H1 (cell line): ENCODE data around the gene SAT1. TPM values are rescaled to one million over a fixed set of nuclear protein-coding genes. Genes with fewer than 3 reads are reported as not detected.

Experiments
- CTCF ChIA-PET: fragments of 300-600 bp; sonication (Branson Sonifier 250); formaldehyde crosslinking; loops from one replicate; lab custom pipeline; 2021; ENCODE audit not compliant: partially characterized antibody; lab: Charles Lee
- POLR2A ChIA-PET: fragments of 300-600 bp; sonication (Branson Sonifier 250); formaldehyde crosslinking; loops from one replicate; lab custom pipeline; 2021; ENCODE audit warnings: inconsistent platforms; ENCODE audit not compliant: partially characterized antibody; lab: Charles Lee
- DNase-seq, 2 experiments: peaks; one replicate each; pipeline versions ENCODE4 v3.0.0 to v3.0.0-alpha.2; 2010 to 2022; ENCODE audit warnings: low spot score in 2 of 2, low read depth in 1 of 2, mixed read lengths in 1 of 2
- FAIRE-seq: peaks from 2 replicates; lab custom pipeline; 2011; peaks lifted over from hg19 to GRCh38; lab: Jason Lieb, UNC
- H2AFZ ChIP-seq: 2 replicates; pipeline ENCODE4 v1.8.1; 2012; ENCODE audit warnings: low read length, inconsistent platforms
- H2AK5ac ChIP-seq: 2 replicates; pipeline ENCODE4 v1.6.1; 2013; ENCODE audit warnings: low read depth, low read length
- H2BK120ac ChIP-seq: replicated peaks from 2 replicates; pipeline ENCODE3; 2013; ENCODE audit warnings: low read depth, low read length, inconsistent platforms
- H2BK12ac ChIP-seq: 2 replicates; pipeline ENCODE4 v1.6.1; 2013; ENCODE audit warnings: low read depth, low read length
- H2BK15ac ChIP-seq: 2 replicates; pipeline ENCODE4 v1.6.1; 2013; ENCODE audit warnings: low read length
- H2BK20ac ChIP-seq: 2 replicates; pipeline ENCODE4 v1.6.1; 2013; ENCODE audit warnings: low read length
- H2BK5ac ChIP-seq: 2 replicates; pipeline ENCODE4 v1.6.1; 2013; ENCODE audit warnings: low read depth, low read length
- H3K14ac ChIP-seq: 2 replicates; pipeline ENCODE4 v1.6.1; 2013; ENCODE audit warnings: inconsistent platforms; ENCODE audit not compliant: insufficient read length
- H3K18ac ChIP-seq: 2 replicates; pipeline ENCODE4 v1.6.1; 2013; ENCODE audit warnings: low read length; ENCODE audit errors: extremely low read depth
- H3K23ac ChIP-seq: 2 replicates; pipeline ENCODE4 v1.6.1; 2013; ENCODE audit warnings: inconsistent platforms; ENCODE audit not compliant: insufficient read length
- H3K23me2 ChIP-seq: 2 replicates; pipeline ENCODE4 v1.6.1; 2013; ENCODE audit warnings: low read depth, low read length
- H3K27ac ChIP-seq: 2 replicates; pipeline ENCODE4 v1.6.1; 2011; ENCODE audit warnings: low read depth, low read length, inconsistent platforms
- H3K27me3 ChIP-seq, 4 experiments: replicated peaks in 1 of 4; 1 replicate in 1 of 4; 2 replicates in 3 of 4; pipeline versions ENCODE4 v1.6.1 to v1.8.1; 2011 to 2013; ENCODE audit warnings: low read length in 3 of 4, mild to moderate bottlenecking in 3 of 4, inconsistent platforms in 2 of 4, mixed read lengths in 2 of 4, moderate library complexity in 1 of 4; ENCODE audit not compliant: control insufficient read depth in 3 of 4, insufficient read depth in 3 of 4; ENCODE audit errors: extremely low read depth in 1 of 4
- H3K36me3 ChIP-seq, 4 experiments: 2 replicates each; pipeline versions ENCODE4 v1.6.1 to v1.8.1; 2011 to 2013; ENCODE audit warnings: mild to moderate bottlenecking in 4 of 4, low read length in 3 of 4, moderate library complexity in 2 of 4, control low read depth in 1 of 4, inconsistent platforms in 1 of 4; ENCODE audit not compliant: insufficient read depth in 4 of 4, control insufficient read depth in 2 of 4
- H3K4ac ChIP-seq: replicated peaks from 2 replicates; pipeline ENCODE3; 2013; ENCODE audit warnings: low read length, low read depth, mixed read lengths, inconsistent platforms; ENCODE audit not compliant: insufficient read length
- H3K4me1 ChIP-seq, 4 experiments: replicated peaks in 1 of 4; 1 replicate in 1 of 4; 2 replicates in 3 of 4; pipeline versions ENCODE4 v1.6.1 to v1.8.1; 2011 to 2013; ENCODE audit warnings: low read length in 3 of 4, inconsistent platforms in 2 of 4, mixed read lengths in 1 of 4; ENCODE audit not compliant: insufficient read depth in 4 of 4, control insufficient read depth in 3 of 4
- H3K4me2 ChIP-seq, 2 experiments: 2 replicates each; pipeline versions ENCODE4 v1.6.1 to v1.8.1; 2011 to 2013; ENCODE audit warnings: low read depth in 2 of 2, low read length in 2 of 2, control low read depth in 1 of 2, inconsistent platforms in 1 of 2, mild to moderate bottlenecking in 1 of 2; ENCODE audit not compliant: insufficient read depth in 1 of 2
- H3K4me3 ChIP-seq, 4 experiments: fragments of 200-600, 300-600 bp in 1 of 4; sonication (generic), shearing (Covaris generic), sonication (Bioruptor Twin) in 1 of 4; 2 replicates each; pipeline versions ENCODE4 v1.5.1 to v1.8.1; 2011 to 2016; ENCODE audit warnings: low read length in 4 of 4, low read depth in 3 of 4, control low read depth in 2 of 4, inconsistent platforms in 2 of 4, mild to moderate bottlenecking in 2 of 4, mixed read lengths in 1 of 4, moderate library complexity in 1 of 4; ENCODE audit not compliant: insufficient read depth in 2 of 4; ENCODE audit errors: extremely low read depth in 1 of 4
- H3K56ac ChIP-seq: replicated peaks from 2 replicates; pipeline ENCODE3; 2013; ENCODE audit warnings: low read depth, mild to moderate bottlenecking, mixed read lengths, low read length, inconsistent platforms; ENCODE audit not compliant: insufficient read length
- H3K79me1 ChIP-seq: 2 replicates; pipeline ENCODE4 v1.6.1; 2013; ENCODE audit warnings: low read depth, low read length, control low read depth
- H3K79me2 ChIP-seq, 2 experiments: 2 replicates each; pipeline versions ENCODE4 v1.6.1 to v1.8.1; 2012 to 2013; ENCODE audit warnings: low read length in 2 of 2, mild to moderate bottlenecking in 2 of 2, inconsistent platforms in 1 of 2; ENCODE audit not compliant: insufficient read depth in 2 of 2, control insufficient read depth in 1 of 2
- H3K9ac ChIP-seq, 4 experiments: replicated peaks in 1 of 4; 1 replicate in 1 of 4; 2 replicates in 3 of 4; pipeline versions ENCODE4 v1.6.1 to v1.8.1; 2011 to 2013; ENCODE audit warnings: low read depth in 3 of 4, low read length in 3 of 4, control low read depth in 2 of 4, mild to moderate bottlenecking in 2 of 4, moderate library complexity in 2 of 4, inconsistent platforms in 1 of 4; ENCODE audit errors: extremely low read depth in 1 of 4
- H3K9me3 ChIP-seq, 2 experiments: 2 replicates each; pipeline versions ENCODE4 v1.6.1 to v1.8.1; 2012 to 2013; ENCODE audit warnings: mild to moderate bottlenecking in 2 of 2, moderate library complexity in 2 of 2, control low read depth in 1 of 2, inconsistent platforms in 1 of 2, low read depth in 1 of 2, low read length in 1 of 2, mixed read lengths in 1 of 2; ENCODE audit not compliant: insufficient read depth in 2 of 2
- H4K20me1 ChIP-seq, 2 experiments: replicated peaks in 1 of 2; 2 replicates each; pipeline versions ENCODE3 to v1.8.1; 2011 to 2013; ENCODE audit warnings: inconsistent platforms in 2 of 2, low read length in 2 of 2, mild to moderate bottlenecking in 1 of 2; ENCODE audit not compliant: insufficient read depth in 2 of 2, control insufficient read depth in 1 of 2
- H4K5ac ChIP-seq: 2 replicates; pipeline ENCODE4 v1.6.1; 2013; ENCODE audit warnings: low read length, low read depth, mixed read lengths, inconsistent platforms; ENCODE audit not compliant: insufficient read length
- H4K8ac ChIP-seq: 2 replicates; pipeline ENCODE4 v1.8.0; 2013; ENCODE audit warnings: mild to moderate bottlenecking, moderate library complexity, low read length, inconsistent platforms; ENCODE audit not compliant: insufficient read depth; ENCODE audit errors: extremely low read depth
- H4K91ac ChIP-seq: replicated peaks from 2 replicates; pipeline ENCODE3; 2013; ENCODE audit warnings: low read length, mixed read lengths, inconsistent platforms; ENCODE audit not compliant: insufficient read length
- BACH1 ChIP-seq: IDR thresholded peaks from 2 replicates; pipeline ENCODE4 v1.6.1; 2012; ENCODE audit warnings: low read length, improper control_type of control experiment
- JUND ChIP-seq: IDR thresholded peaks from 2 replicates; pipeline ENCODE4 v1.6.1; 2011; ENCODE audit warnings: mild to moderate bottlenecking, improper control_type of control experiment, low read length
- NANOG ChIP-seq: IDR thresholded peaks from 2 replicates; pipeline ENCODE4 v1.6.1; 2011; ENCODE audit warnings: low read length, low read depth, mild to moderate bottlenecking, inconsistent platforms; ENCODE audit not compliant: insufficient read depth, poor library complexity, severe bottlenecking
- NRF1 ChIP-seq: IDR thresholded peaks from 2 replicates; pipeline ENCODE4 v1.6.1; 2011; ENCODE audit warnings: mild to moderate bottlenecking, low read depth, low read length, improper control_type of control experiment
- RAD21 ChIP-seq, 2 experiments: IDR thresholded peaks in 1 of 2; conservative IDR thresholded peaks in 1 of 2; 2 replicates each; pipeline ENCODE4 v1.6.1; 2011; ENCODE audit warnings: low read depth in 2 of 2, low read length in 2 of 2, improper control_type of control experiment in 1 of 2, inconsistent platforms in 1 of 2, mild to moderate bottlenecking in 1 of 2, moderate library complexity in 1 of 2
- RNF2 ChIP-seq: fragments of 200-900, 300-1000 bp; sonication (generic); IDR thresholded peaks from 2 replicates; pipeline ENCODE4 v1.7.1; 2016; ENCODE audit warnings: borderline replicate concordance, low read depth, mild to moderate bottlenecking, antibody characterized with exemption, low read length; ENCODE audit not compliant: poor library complexity, severe bottlenecking; ENCODE audit errors: missing control alignments
- YY1 ChIP-seq: IDR thresholded peaks from 2 replicates; pipeline ENCODE4 v1.6.1; 2011; ENCODE audit warnings: low read depth, mild to moderate bottlenecking, low read length
- WGBS, 2 experiments: shearing (Covaris generic) in 1 of 2; methylation state at CpG; one replicate each; pipeline versions ENCODE4 v1.1.6 to v1.1.7; 2013 to 2015; ENCODE audit warnings: low lambda C conversion rate in 2 of 2, mixed read lengths in 2 of 2, inconsistent platforms in 1 of 2, low coverage in 1 of 2, missing lambda C conversion rate in 1 of 2; ENCODE audit not compliant: insufficient replicate concordance in 2 of 2, insufficient coverage in 1 of 2, insufficient read length in 1 of 2; ENCODE audit errors: extremely low coverage in 1 of 2, missing lambda C conversion rate in 1 of 2; 5-methylcytosine and 5-hydroxymethylcytosine counted together
- polyA plus RNA-seq, 7 experiments: library from polyadenylated mRNA; depleted of rRNA in 3 of 7; stranded (reverse) in 5 of 7; unstranded in 2 of 7; fragments of >200 nt in 5 of 7; fragments of 200-250 nt in 2 of 7; gene quantifications; 1 replicate in 5 of 7; 2 replicates in 1 of 7; 4 replicates in 1 of 7; pipeline versions ENCODE4 v1.2.1 to v1.2.3, GENCODE V29; 2011 to 2013; ENCODE audit warnings: missing spikeins in 2 of 7, mixed read lengths in 2 of 7
- total RNA-seq: library from RNA; stranded (reverse); fragmentation: NEBNext Ultra II Directional; extraction: Animal tissue kit (Norgen Biotek cat#: 25700); gene quantifications from 2 replicates; pipeline ENCODE4 v1.2.1, GENCODE V29; 2021
- TF ChIP-seq, protein P1 (sequence below): IDR thresholded peaks from 2 replicates; pipeline ENCODE4 v1.6.1; 2012; ENCODE audit warnings: inconsistent platforms

Gene SAT1
- total and polyA plus RNA-seq, 2 of the 8 experiments (the other 6 are each of a cell fraction or from before 2014, with no cell fraction given), result 29.2 to 36.8 TPM

- Histone ChIP-seq H3K79me2 (peaks cover 0 to 33% of the 10 kb centered on the region in 2 experiments; a peak in 2 of 4 replicates), H3K4me2 (no peak overlapping the region), H2BK12ac (no peak overlapping the region), H3K27ac (no peak overlapping the region), H4K5ac (no peak overlapping the region), H2BK120ac (no peak overlapping the region), H3K4me1 (no peaks in the 10 kb centered on the region), H3K23ac (no peak overlapping the region), H3K9me3 (no peaks in the 10 kb centered on the region), H2AK5ac (no peak overlapping the region), H3K18ac (no peak overlapping the region), H3K4ac (no peak overlapping the region), H3K14ac (no peak overlapping the region), H4K8ac (no peak overlapping the region), H3K4me3 (no peak overlapping the region), H2BK5ac (no peak overlapping the region), H3K36me3 (peaks cover 0 to 9% (median 0%) of the 10 kb centered on the region in 4 experiments; a peak in 1 of 8 replicates), H3K9ac (no peak overlapping the region), H4K91ac (no peak overlapping the region), H2BK20ac (no peak overlapping the region), H3K23me2 (no peaks in the 10 kb centered on the region), H3K79me1 (no peaks in the 10 kb centered on the region), H2BK15ac (no peak overlapping the region), H3K56ac (no peak overlapping the region), H3K27me3 (no peaks in the 10 kb centered on the region), H4K20me1 (no peaks in the 10 kb centered on the region), H2AFZ (no peak overlapping the region)
- CTCF ChIA-PET, result interaction anchor here (0.8 to 1.5 kb wide), 2 partner anchors 21 to 129 kb away, joined by 4 to 5 read pairs; no protein-coding TSS in a partner anchor
- FAIRE-seq, result no peak
- 92% methylated on average over 3 of the region's 3 CpGs; no CpG with 5 or more reads in 1 of the 2 experiments for WGBS, 2 experiments
- TF ChIP-seq JUND (no peak), NANOG (no peak), NRF1 (no peak), RAD21 (IDR thresholded peaks at IDR 0.05 in 1 of 2, conservative IDR thresholded peaks at IDR 0.05 in 1 of 2; ENCODE audit: low read depth in 2 of 2, low read length in 2 of 2) (no peak), YY1 (no peak), RNF2 (no peak), BACH1 (no peak)
- TF ChIP-seq, protein P1, sequence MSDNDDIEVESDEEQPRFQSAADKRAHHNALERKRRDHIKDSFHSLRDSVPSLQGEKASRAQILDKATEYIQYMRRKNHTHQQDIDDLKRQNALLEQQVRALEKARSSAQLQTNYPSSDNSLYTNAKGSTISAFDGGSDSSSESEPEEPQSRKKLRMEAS, result no peak
- no peak for DNase-seq
- POLR2A ChIA-PET, result interaction anchor here (0.9 to 1.1 kb wide), 2 partner anchors 12 to 47 kb away, joined by 3 read pairs; partner anchors contain the start of gene SAT1
These were observed 46.9 kb upstream of the SAT1 start for GRCh38 chrX:23736030-23736429.
